Activated naive CD8-positive, alpha-beta T cell (primary cell): ENCODE results near the gene OR13C9.

Experiments
- H3K27ac Mint-ChIP-seq: one replicate; pipeline ENCODE4 v1.8.0; 2021; ENCODE audit warnings: mixed read lengths
- H3K27me3 Mint-ChIP-seq: one replicate; pipeline ENCODE4 v1.8.0; 2021; ENCODE audit warnings: mixed read lengths
- H3K36me3 Mint-ChIP-seq: one replicate; pipeline ENCODE4 v1.8.0; 2021; ENCODE audit warnings: mixed read lengths
- H3K4me1 Mint-ChIP-seq: one replicate; pipeline ENCODE4 v1.8.0; 2021; ENCODE audit warnings: low read depth, mixed read lengths
- H3K4me3 Mint-ChIP-seq: one replicate; pipeline ENCODE4 v1.8.0; 2021; ENCODE audit warnings: mild to moderate bottlenecking, mixed read lengths
- H3K9me3 Mint-ChIP-seq: one replicate; pipeline ENCODE4 v1.8.0; 2021; ENCODE audit warnings: low read depth, mixed read lengths

OR13C9 gene

GRCh38 chr9:104580562-104580961 is 37.4 kb downstream of the OR13C9 start:
- H3K4me1 Mint-ChIP-seq = no peaks in the 10 kb centered on the region

GRCh38 chr9:104577263-104577662 is 40.7 kb downstream of the OR13C9 start:
- no peaks in the 10 kb centered on the region for H3K4me1 Mint-ChIP-seq
- H3K27ac Mint-ChIP-seq = no peak overlapping the region
- H3K36me3 Mint-ChIP-seq = no peaks in the 10 kb centered on the region
- H3K4me3 Mint-ChIP-seq = no peak overlapping the region
- peaks cover 16% of the 10 kb centered on the region for H3K9me3 Mint-ChIP-seq
- no peaks in the 10 kb centered on the region for H3K27me3 Mint-ChIP-seq

More at GRCh38 chr9:104580562-104580961, 37.4 kb downstream of the OR13C9 start:
- no peak overlapping the region for H3K27ac Mint-ChIP-seq
- no peaks in the 10 kb centered on the region for H3K9me3 Mint-ChIP-seq
- H3K36me3 Mint-ChIP-seq = no peaks in the 10 kb centered on the region
- H3K27me3 Mint-ChIP-seq = no peaks in the 10 kb centered on the region
- H3K4me3 Mint-ChIP-seq = no peak overlapping the region

- no peaks in the 10 kb centered on the region for H3K36me3 Mint-ChIP-seq
These were observed 42.5 kb downstream of the OR13C9 start for GRCh38 chr9:104575456-104575855.

GRCh38 chr9:104572612-104573011 is 45.4 kb downstream of the OR13C9 start:
- Mint-ChIP-seq H3K27me3 (no peaks in the 10 kb centered on the region), H3K4me3 (no peak overlapping the region), H3K4me1 (no peaks in the 10 kb centered on the region)

More at GRCh38 chr9:104575456-104575855, 42.5 kb downstream of the OR13C9 start:
- Mint-ChIP-seq H3K27ac (no peak overlapping the region), H3K27me3 (no peaks in the 10 kb centered on the region), H3K9me3 (peaks cover 16% of the 10 kb centered on the region), H3K4me3 (no peak overlapping the region), H3K4me1 (no peaks in the 10 kb centered on the region)

GRCh38 chr9:104568868-104569267 is 49.1 kb downstream of the OR13C9 start, which contains the start of gene OR13C8:
OR13C8 (plus strand) TSS chr9:104569168; CDS start chr9:104569168, 0 bp downstream.
- Mint-ChIP-seq H3K9me3 (peaks cover 12% of the 10 kb centered on the region), H3K4me1 (no peaks in the 10 kb centered on the region), H3K36me3 (no peaks in the 10 kb centered on the region), H3K4me3 (no peak within 1 kb of the TSS), H3K27me3 (no peaks in the 10 kb centered on the region), H3K27ac (no peak within 1 kb of the TSS)

More at GRCh38 chr9:104572612-104573011, 45.4 kb downstream of the OR13C9 start:
- Mint-ChIP-seq H3K36me3 (no peaks in the 10 kb centered on the region), H3K9me3 (peaks cover 16% of the 10 kb centered on the region), H3K27ac (no peak overlapping the region)
